ENCODE results near the gene VPS52.

VPS52 gene

GRCh38 chr6:33278810-33279209 is 7.1 kb upstream of the VPS52 start:
- TF ChIP-seq RARB (CRISPR knock-in tag; IDR thresholded peaks at IDR 0.05): no peak
- no peak for TF ChIP-seq ZC3H10 (CRISPR knock-in tag; IDR thresholded peaks at IDR 0.05)
- no peak for TF ChIP-seq OSR1 (CRISPR knock-in tag; IDR thresholded peaks at IDR 0.05)
- TF ChIP-seq CSDC2 (CRISPR knock-in tag; IDR thresholded peaks at IDR 0.05): no peak
- TF ChIP-seq, protein P1, sequence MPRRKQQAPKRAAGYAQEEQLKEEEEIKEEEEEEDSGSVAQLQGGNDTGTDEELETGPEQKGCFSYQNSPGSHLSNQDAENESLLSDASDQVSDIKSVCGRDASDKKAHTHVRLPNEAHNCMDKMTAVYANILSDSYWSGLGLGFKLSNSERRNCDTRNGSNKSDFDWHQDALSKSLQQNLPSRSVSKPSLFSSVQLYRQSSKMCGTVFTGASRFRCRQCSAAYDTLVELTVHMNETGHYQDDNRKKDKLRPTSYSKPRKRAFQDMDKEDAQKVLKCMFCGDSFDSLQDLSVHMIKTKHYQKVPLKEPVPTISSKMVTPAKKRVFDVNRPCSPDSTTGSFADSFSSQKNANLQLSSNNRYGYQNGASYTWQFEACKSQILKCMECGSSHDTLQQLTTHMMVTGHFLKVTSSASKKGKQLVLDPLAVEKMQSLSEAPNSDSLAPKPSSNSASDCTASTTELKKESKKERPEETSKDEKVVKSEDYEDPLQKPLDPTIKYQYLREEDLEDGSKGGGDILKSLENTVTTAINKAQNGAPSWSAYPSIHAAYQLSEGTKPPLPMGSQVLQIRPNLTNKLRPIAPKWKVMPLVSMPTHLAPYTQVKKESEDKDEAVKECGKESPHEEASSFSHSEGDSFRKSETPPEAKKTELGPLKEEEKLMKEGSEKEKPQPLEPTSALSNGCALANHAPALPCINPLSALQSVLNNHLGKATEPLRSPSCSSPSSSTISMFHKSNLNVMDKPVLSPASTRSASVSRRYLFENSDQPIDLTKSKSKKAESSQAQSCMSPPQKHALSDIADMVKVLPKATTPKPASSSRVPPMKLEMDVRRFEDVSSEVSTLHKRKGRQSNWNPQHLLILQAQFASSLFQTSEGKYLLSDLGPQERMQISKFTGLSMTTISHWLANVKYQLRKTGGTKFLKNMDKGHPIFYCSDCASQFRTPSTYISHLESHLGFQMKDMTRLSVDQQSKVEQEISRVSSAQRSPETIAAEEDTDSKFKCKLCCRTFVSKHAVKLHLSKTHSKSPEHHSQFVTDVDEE (CRISPR knock-in tag; IDR thresholded peaks at IDR 0.05): no peak
- no peak for TF ChIP-seq ESRRG (CRISPR knock-in tag; IDR thresholded peaks at IDR 0.05)
- no peak for TF ChIP-seq POU6F1 (CRISPR knock-in tag; IDR thresholded peaks at IDR 0.05; ENCODE audit: borderline replicate concordance, low read depth)
- TF ChIP-seq BACH2 (CRISPR knock-in tag; IDR thresholded peaks at IDR 0.05; ENCODE audit: borderline replicate concordance): no peak
- TF ChIP-seq CREB5 (CRISPR knock-in tag; IDR thresholded peaks at IDR 0.05; ENCODE audit: low read depth): no peak
- TF ChIP-seq ZFP3 (CRISPR knock-in tag; IDR thresholded peaks at IDR 0.05): no peak
- no peak for TF ChIP-seq SNAI2 (CRISPR knock-in tag; IDR thresholded peaks at IDR 0.05)
- no peak for TF ChIP-seq ZNF70 (CRISPR knock-in tag; IDR thresholded peaks at IDR 0.05)
- no peak for TF ChIP-seq TCF4 (CRISPR knock-in tag; IDR thresholded peaks at IDR 0.05; ENCODE audit: borderline replicate concordance)
- TF ChIP-seq GLIS3 (CRISPR knock-in tag; IDR thresholded peaks at IDR 0.05): no peak
- no peak for TF ChIP-seq PPARA (CRISPR knock-in tag; IDR thresholded peaks at IDR 0.05; ENCODE audit: borderline replicate concordance)
- TF ChIP-seq TOX (CRISPR knock-in tag; IDR thresholded peaks at IDR 0.05; ENCODE audit: borderline replicate concordance): no peak
- no peak for TF ChIP-seq ARNTL (CRISPR knock-in tag; IDR thresholded peaks at IDR 0.05; ENCODE audit: borderline replicate concordance, low read depth)
- no peak for TF ChIP-seq ISL1 (CRISPR knock-in tag; IDR thresholded peaks at IDR 0.05)
- TF ChIP-seq CSRNP3 (CRISPR knock-in tag; IDR thresholded peaks at IDR 0.05): no peak
- TF ChIP-seq, protein P2, sequence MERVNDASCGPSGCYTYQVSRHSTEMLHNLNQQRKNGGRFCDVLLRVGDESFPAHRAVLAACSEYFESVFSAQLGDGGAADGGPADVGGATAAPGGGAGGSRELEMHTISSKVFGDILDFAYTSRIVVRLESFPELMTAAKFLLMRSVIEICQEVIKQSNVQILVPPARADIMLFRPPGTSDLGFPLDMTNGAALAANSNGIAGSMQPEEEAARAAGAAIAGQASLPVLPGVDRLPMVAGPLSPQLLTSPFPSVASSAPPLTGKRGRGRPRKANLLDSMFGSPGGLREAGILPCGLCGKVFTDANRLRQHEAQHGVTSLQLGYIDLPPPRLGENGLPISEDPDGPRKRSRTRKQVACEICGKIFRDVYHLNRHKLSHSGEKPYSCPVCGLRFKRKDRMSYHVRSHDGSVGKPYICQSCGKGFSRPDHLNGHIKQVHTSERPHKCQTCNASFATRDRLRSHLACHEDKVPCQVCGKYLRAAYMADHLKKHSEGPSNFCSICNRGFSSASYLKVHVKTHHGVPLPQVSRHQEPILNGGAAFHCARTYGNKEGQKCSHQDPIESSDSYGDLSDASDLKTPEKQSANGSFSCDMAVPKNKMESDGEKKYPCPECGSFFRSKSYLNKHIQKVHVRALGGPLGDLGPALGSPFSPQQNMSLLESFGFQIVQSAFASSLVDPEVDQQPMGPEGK (CRISPR knock-in tag; IDR thresholded peaks at IDR 0.05; ENCODE audit: borderline replicate concordance): no peak
- no peak for ATAC-seq

DNA sequence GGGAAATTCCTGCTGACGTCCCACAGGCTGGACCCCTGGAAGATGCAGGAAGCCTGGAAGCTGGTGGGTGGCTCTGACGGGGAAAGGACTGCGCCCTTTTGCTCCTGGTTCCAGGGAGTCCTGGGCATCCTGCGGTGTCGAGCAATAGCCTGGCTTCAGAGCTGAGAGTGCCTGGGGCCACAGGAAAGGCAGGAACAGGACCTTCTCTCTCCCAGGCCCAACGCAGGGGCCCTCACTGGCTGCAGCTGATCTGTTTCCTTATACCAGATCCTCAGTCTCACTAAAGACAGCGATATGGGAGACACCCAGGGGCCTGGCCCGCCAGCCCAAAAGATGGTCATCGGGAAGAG is 6.7 kb upstream of the VPS52 start:
- no peak; the same call in none of the 3 replicates for ATAC-seq
- TF ChIP-seq GLIS3 (CRISPR knock-in tag; IDR thresholded peaks at IDR 0.05) (no peak), CREB5 (CRISPR knock-in tag; IDR thresholded peaks at IDR 0.05; ENCODE audit: low read depth) (no peak), ISL1 (CRISPR knock-in tag; IDR thresholded peaks at IDR 0.05) (no peak), TCF4 (CRISPR knock-in tag; IDR thresholded peaks at IDR 0.05; ENCODE audit: borderline replicate concordance) (no peak), ZFP30 (CRISPR knock-in tag; IDR thresholded peaks at IDR 0.05) (no peak), CSDC2 (CRISPR knock-in tag; IDR thresholded peaks at IDR 0.05) (no peak), ARNTL (CRISPR knock-in tag; IDR thresholded peaks at IDR 0.05; ENCODE audit: borderline replicate concordance, low read depth) (no peak), SNAI2 (CRISPR knock-in tag; IDR thresholded peaks at IDR 0.05) (no peak), BACH2 (CRISPR knock-in tag; IDR thresholded peaks at IDR 0.05; ENCODE audit: borderline replicate concordance) (no peak), PPARA (CRISPR knock-in tag; IDR thresholded peaks at IDR 0.05; ENCODE audit: borderline replicate concordance) (no peak), ZNF70 (CRISPR knock-in tag; IDR thresholded peaks at IDR 0.05) (no peak), RARB (CRISPR knock-in tag; IDR thresholded peaks at IDR 0.05) (no peak), ZNF565 (CRISPR knock-in tag; conservative IDR thresholded peaks at IDR 0.05; ENCODE audit: low read depth) (no peak), CSRNP3 (CRISPR knock-in tag; IDR thresholded peaks at IDR 0.05) (no peak), TOX (CRISPR knock-in tag; IDR thresholded peaks at IDR 0.05; ENCODE audit: borderline replicate concordance) (no peak), ESRRG (CRISPR knock-in tag; IDR thresholded peaks at IDR 0.05) (no peak), ZFP3 (CRISPR knock-in tag; IDR thresholded peaks at IDR 0.05) (no peak), ZNF8 (CRISPR knock-in tag; IDR thresholded peaks at IDR 0.05) (no peak)
- TF ChIP-seq, protein P1 (CRISPR knock-in tag; IDR thresholded peaks at IDR 0.05): no peak
